Measurements from ENCODE around the gene SART3. TPM values are rescaled to one million over a fixed set of nuclear protein-coding genes. Genes with fewer than 3 reads are reported as not detected.
"Not testable (repeated sequence)": the region's sequence is repeated elsewhere in the genome, so short reads cannot be mapped to it uniquely, and the experiment has no call there.

SART3 gene
- polyA plus RNA-seq, 1 of the 3 experiments (the other 2 are of a cell fraction): 28.9 TPM

GRCh38 chr12:108491256-108491655, 69.7 kb downstream of the SART3 start:
- ChIA-PET POLR2A (interaction anchor here (0.7 kb wide), 1 partner anchor 110 kb away, joined by 3 read pairs; no protein-coding TSS in a partner anchor), CTCF (interaction anchor here (0.8 to 3.0 kb wide), 7 partner anchors 10 to 498 kb away, joined by 3 to 16 read pairs (median 3); partner anchors contain the start of gene WSCD2)
- TF ChIP-seq FOXJ3 (CRISPR knock-in tag; IDR thresholded peaks at IDR 0.05) (no peak), GABPA (IDR thresholded peaks at IDR 0.05; ENCODE audit: low read depth) (no peak)

GRCh38 chr12:108487029-108487428, 73.9 kb downstream of the SART3 start:
- CTCF ChIA-PET; H3K9me3 ChIP-seq; POLR2A ChIA-PET; H3K9ac ChIP-seq; H3K36me3 ChIP-seq (replicated peaks in 1 of 2; ENCODE audit: control insufficient read depth in 1 of 2, insufficient read depth in 2 of 2, low read length in 1 of 2); H3F3A ChIP-seq (replicated peaks; ENCODE audit: insufficient read depth); H3K4me3 ChIP-seq (ENCODE audit: low read depth in 2 of 2, low read length in 1 of 2); H3K9me2 ChIP-seq; DNase-seq; H3K27ac ChIP-seq (ENCODE audit: low read depth in 2 of 2, low read length in 1 of 2); H3K4me1 ChIP-seq (ENCODE audit: control insufficient read depth in 1 of 2, insufficient read depth in 2 of 2, low read depth in 1 of 2, low read length in 1 of 2); H4K20me1 ChIP-seq (ENCODE audit: insufficient read depth); H3K79me2 ChIP-seq (ENCODE audit: insufficient read depth); H2AFZ ChIP-seq (ENCODE audit: low read depth); H3K4me2 ChIP-seq; H3K27me3 ChIP-seq (ENCODE audit: insufficient read depth): not testable (repeated sequence)
- WGBS (ENCODE audit: low lambda C conversion rate): 46% methylated on average over 4 of the region's 4 CpGs

More at GRCh38 chr12:108491256-108491655, 69.7 kb downstream of the SART3 start:
- H3F3A ChIP-seq (replicated peaks; ENCODE audit: insufficient read depth): no peaks in the 10 kb centered on the region
- H4K20me1 ChIP-seq (ENCODE audit: insufficient read depth): no peaks in the 10 kb centered on the region
- H3K27me3 ChIP-seq (ENCODE audit: insufficient read depth): no peaks in the 10 kb centered on the region
- H3K9me3 ChIP-seq: no peaks in the 10 kb centered on the region
- 14% methylated on average over 2 of the region's 2 CpGs for WGBS (ENCODE audit: low lambda C conversion rate)
- H3K79me2 ChIP-seq (ENCODE audit: insufficient read depth): no peaks in the 10 kb centered on the region
- no peaks in the 10 kb centered on the region for H3K36me3 ChIP-seq (replicated peaks in 1 of 2; ENCODE audit: control insufficient read depth in 1 of 2, insufficient read depth in 2 of 2, low read length in 1 of 2)
- peaks cover 0 to 12% of the 10 kb centered on the region in 2 experiments; a peak in 1 of 4 replicates for H3K4me1 ChIP-seq (ENCODE audit: control insufficient read depth in 1 of 2, insufficient read depth in 2 of 2, low read depth in 1 of 2, low read length in 1 of 2)
- no peaks in the 10 kb centered on the region for H3K9me2 ChIP-seq
- no peak overlapping the region for H3K4me3 ChIP-seq (ENCODE audit: low read depth in 2 of 2, low read length in 1 of 2)
- no peak overlapping the region for H2AFZ ChIP-seq (ENCODE audit: low read depth)
- no peak overlapping the region for H3K27ac ChIP-seq (ENCODE audit: low read depth in 2 of 2, low read length in 1 of 2)
- H3K4me2 ChIP-seq: no peak overlapping the region
- H3K9ac ChIP-seq: no peak overlapping the region
- no peak for DNase-seq

- H3K9me2 ChIP-seq; H3K9me3 ChIP-seq; H2AFZ ChIP-seq (ENCODE audit: low read depth); H3K27me3 ChIP-seq (ENCODE audit: insufficient read depth); H3K4me1 ChIP-seq (ENCODE audit: control insufficient read depth in 1 of 2, insufficient read depth in 2 of 2, low read depth in 1 of 2, low read length in 1 of 2); H3K4me2 ChIP-seq; DNase-seq; H3K36me3 ChIP-seq (replicated peaks in 1 of 2; ENCODE audit: control insufficient read depth in 1 of 2, insufficient read depth in 2 of 2, low read length in 1 of 2); H4K20me1 ChIP-seq (ENCODE audit: insufficient read depth); H3K27ac ChIP-seq (ENCODE audit: low read depth in 2 of 2, low read length in 1 of 2); H3F3A ChIP-seq (replicated peaks; ENCODE audit: insufficient read depth); H3K9ac ChIP-seq; POLR2A ChIA-PET; H3K4me3 ChIP-seq (ENCODE audit: low read depth in 2 of 2, low read length in 1 of 2); H3K79me2 ChIP-seq (ENCODE audit: insufficient read depth): not testable (repeated sequence)
- WGBS (ENCODE audit: low lambda C conversion rate): 37% methylated on average over 7 of the region's 7 CpGs
- CTCF ChIA-PET: interaction anchor here (1.1 kb wide), 1 partner anchor 27 kb away, joined by 3 read pairs; no protein-coding TSS in a partner anchor
Measured at GRCh38 chr12:108485371-108485770, 75.6 kb downstream of the SART3 start.

GRCh38 chr12:108484845-108485244, 76.1 kb downstream of the SART3 start:
- H4K20me1 ChIP-seq (ENCODE audit: insufficient read depth): no peaks in the 10 kb centered on the region
- no peak overlapping the region for H3K9ac ChIP-seq
- ChIA-PET POLR2A (no interaction called here), CTCF (interaction anchor here (1.1 to 1.6 kb wide), 2 partner anchors 10 to 27 kb away, joined by 3 to 6 read pairs; no protein-coding TSS in a partner anchor)
- WGBS (ENCODE audit: low lambda C conversion rate): 23% methylated on average over 2 of the region's 2 CpGs
- H3K4me1 ChIP-seq (ENCODE audit: control insufficient read depth in 1 of 2, insufficient read depth in 2 of 2, low read depth in 1 of 2, low read length in 1 of 2): peaks cover 0 to 7% of the 10 kb centered on the region in 2 experiments; a peak in 1 of 4 replicates
- no peak overlapping the region for H2AFZ ChIP-seq (ENCODE audit: low read depth)
- H3F3A ChIP-seq (replicated peaks; ENCODE audit: insufficient read depth): no peaks in the 10 kb centered on the region
- no peaks in the 10 kb centered on the region for H3K79me2 ChIP-seq (ENCODE audit: insufficient read depth)
- H3K9me3 ChIP-seq: no peaks in the 10 kb centered on the region
- H3K27ac ChIP-seq (ENCODE audit: low read depth in 2 of 2, low read length in 1 of 2): no peak overlapping the region
- DNase-seq: no peak
- H3K27me3 ChIP-seq (ENCODE audit: insufficient read depth): no peaks in the 10 kb centered on the region
- no peak overlapping the region for H3K4me3 ChIP-seq (ENCODE audit: low read depth in 2 of 2, low read length in 1 of 2)
- no peak overlapping the region for H3K4me2 ChIP-seq
- H3K36me3 ChIP-seq (replicated peaks in 1 of 2; ENCODE audit: control insufficient read depth in 1 of 2, insufficient read depth in 2 of 2, low read length in 1 of 2): no peaks in the 10 kb centered on the region
- no peaks in the 10 kb centered on the region for H3K9me2 ChIP-seq
- no peak for TF ChIP-seq TCF12 (IDR thresholded peaks at IDR 0.05)
- TF ChIP-seq SIN3A (IDR thresholded peaks at IDR 0.05; ENCODE audit: borderline replicate concordance, low read depth, low read length): no peak
- no peak for TF ChIP-seq CTCF (IDR thresholded peaks at IDR 0.05)
- no peak for TF ChIP-seq FOXM1 (IDR thresholded peaks at IDR 0.05; ENCODE audit: low read depth)
- no peak for TF ChIP-seq RAD21 (IDR thresholded peaks at IDR 0.05; ENCODE audit: low read length)
- no peak for TF ChIP-seq EZH2phosphoT487 (IDR thresholded peaks at IDR 0.05; ENCODE audit: borderline replicate concordance, low read depth)
- no peak for TF ChIP-seq RCOR1 (IDR thresholded peaks at IDR 0.05; ENCODE audit: low read length)
- TF ChIP-seq TAF1 (IDR thresholded peaks at IDR 0.05; ENCODE audit: borderline replicate concordance, low read depth, low read length): no peak
- TF ChIP-seq FOXJ3 (CRISPR knock-in tag; IDR thresholded peaks at IDR 0.05): no peak
- TF ChIP-seq MAX (IDR thresholded peaks at IDR 0.05; ENCODE audit: low read depth): no peak
- TF ChIP-seq USF1 (IDR thresholded peaks at IDR 0.05; ENCODE audit: borderline replicate concordance, low read depth): no peak
- no peak for TF ChIP-seq JUND (IDR thresholded peaks at IDR 0.05)
- no peak for TF ChIP-seq NFIC (IDR thresholded peaks at IDR 0.05; ENCODE audit: borderline replicate concordance)
- no peak for TF ChIP-seq MXI1 (IDR thresholded peaks at IDR 0.05; ENCODE audit: low read depth, low read length)
- no peak for TF ChIP-seq MEF2A (IDR thresholded peaks at IDR 0.05; ENCODE audit: borderline replicate concordance, low read depth)
